Mucosa of gallbladder (tissue), 1 donor: ENCODE data around the gene ABCB8. TPM values are rescaled to one million over a fixed set of nuclear protein-coding genes. Genes with fewer than 3 reads are reported as not detected.
A peak's percentile ranks its signal among the peaks of the same experiment; 100 is the strongest.

Experiments used
- DNase-seq: peaks from one replicate; pipeline ENCODE4 v3.0.0-alpha.2; 2020; ENCODE audit warnings: low spot score
- total RNA-seq: library from RNA; stranded (reverse); gene quantifications from one replicate; pipeline ENCODE4 v1.2.1, GENCODE V29; 2021
- donor health status: DM: no; HTN: no; CAD: no.

Gene ABCB8
- total RNA-seq, 1 donor from 2014 or later = 43.9 TPM

DNA sequence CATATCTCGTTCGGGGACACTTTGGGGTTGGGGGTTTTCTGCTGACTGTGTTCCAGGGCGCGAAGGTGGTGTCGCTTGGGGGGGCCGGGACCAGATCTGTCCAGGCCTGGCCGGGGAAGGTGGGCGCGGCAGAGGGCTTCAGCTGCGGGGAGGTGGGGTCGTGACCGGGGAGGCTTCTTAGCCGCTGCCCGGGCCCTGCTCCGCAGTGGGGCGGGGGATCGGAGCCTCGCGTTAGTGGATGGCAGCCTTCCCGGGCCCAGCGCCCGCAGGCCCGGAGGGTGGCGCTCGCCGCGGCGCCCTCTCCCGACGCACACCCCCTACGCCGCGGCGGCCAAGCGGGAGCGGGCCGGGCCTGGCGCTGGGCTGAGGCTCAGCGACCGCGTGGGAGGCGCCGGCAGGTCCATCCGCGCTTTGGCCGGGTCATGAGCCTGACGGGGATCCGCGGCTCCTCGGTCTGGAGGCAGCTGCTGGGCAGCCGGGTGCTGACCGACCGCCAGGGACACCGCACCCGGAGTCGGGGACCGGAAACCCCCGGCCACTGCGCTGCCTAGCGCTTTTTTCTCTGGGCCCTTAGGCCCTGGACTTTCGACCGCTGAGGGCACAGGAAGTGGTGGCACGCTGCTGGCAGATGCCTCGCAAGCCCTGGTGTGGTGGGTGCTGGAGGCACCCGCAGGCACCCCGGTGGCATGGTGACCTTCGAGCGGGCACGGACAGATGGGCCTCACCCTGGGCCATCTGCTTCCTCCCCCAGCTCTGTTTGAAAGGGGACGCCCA lies 59.2 kb downstream of the ABCB8 start:
- DNase-seq = peak; percentile 46

DNA sequence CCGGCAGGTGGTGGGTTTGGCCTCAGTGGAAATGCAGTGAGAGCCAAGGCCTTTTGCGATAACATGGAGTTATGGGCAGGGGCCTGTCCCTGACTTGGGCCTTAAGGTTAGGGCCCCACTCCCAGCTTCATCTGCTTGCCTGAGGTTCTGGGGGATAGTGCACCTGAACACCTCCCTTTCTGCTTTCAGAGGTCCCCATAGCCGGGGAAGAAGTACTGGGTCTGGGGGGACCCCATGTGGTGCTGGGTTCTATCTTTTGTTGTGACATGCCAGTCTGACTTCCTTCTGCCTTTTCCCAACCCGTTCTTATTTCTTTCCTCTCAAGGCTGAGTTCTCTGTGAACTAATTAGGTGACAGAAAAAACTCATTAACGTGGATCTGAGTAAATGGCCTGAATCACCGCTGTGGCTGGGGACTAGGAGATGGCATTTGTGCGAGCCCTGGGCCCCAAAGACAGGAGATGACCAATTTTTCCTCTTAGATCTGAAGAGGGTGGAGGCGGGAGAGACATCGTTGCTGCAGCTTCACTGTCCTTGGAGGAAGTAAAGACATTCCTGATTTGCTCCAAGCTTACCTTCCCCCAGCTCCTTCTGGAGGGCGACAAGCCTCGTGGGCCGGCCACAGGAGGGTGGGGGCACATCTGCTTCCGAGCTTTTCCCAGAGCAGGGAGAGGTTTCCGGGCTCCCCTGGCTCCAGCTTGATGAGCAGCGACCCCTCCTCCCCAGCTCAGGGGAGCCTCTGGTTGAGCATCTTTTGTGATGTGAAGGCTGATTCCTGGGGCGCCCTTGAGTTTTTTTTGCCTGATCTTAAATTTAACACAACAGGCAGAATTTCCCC lies 60.0 kb downstream of the ABCB8 start:
- DNase-seq = no peak

- DNase-seq = peak; percentile 69
Observed at GRCh38 chr7:151088856-151089699, 60.8 kb downstream of the ABCB8 start.

DNA sequence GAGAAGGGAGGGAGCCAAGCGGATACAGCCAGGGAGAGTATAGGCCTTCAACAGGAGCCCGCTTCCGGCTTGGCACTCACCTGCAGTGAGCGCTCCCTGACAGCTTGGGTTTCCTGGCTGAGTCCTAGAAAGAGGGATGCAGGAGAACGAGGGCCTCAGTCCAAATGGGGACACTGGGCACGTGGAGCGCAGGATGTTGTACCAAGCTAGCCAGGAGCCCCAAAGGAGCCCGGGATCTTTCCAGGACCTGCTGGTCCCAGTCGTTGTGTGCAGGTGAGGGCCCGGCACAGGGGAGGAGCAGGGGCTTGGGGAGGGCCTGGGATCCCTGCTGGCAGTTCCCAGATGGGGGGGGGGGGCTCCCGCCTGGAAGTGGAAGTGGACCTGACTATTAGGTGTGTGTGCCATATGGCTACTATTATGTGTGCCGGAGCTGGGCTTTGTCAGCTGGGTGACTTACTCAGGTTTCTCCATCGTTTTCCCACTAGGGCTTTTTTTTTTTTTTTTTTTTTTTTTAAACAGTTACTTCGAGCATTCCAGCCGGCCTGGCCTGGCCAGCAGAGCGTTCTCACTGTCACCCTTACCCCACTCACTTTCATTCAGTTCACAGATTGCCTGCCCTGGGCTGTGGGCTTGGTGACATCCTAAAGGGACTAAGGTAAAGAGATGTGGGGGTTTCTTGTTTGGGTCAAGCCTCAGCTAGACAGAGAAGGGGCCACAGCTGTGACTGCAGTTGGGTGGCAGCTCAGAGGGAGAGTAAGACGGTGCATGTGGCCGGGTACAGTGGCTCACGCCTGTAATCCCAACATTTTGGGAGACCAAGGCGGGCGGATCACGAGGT lies 61.9 kb downstream of the ABCB8 start:
- DNase-seq = no peak

- DNase-seq = no peak
Observed at GRCh38 chr7:151091003-151091402, 62.8 kb downstream of the ABCB8 start.

DNA sequence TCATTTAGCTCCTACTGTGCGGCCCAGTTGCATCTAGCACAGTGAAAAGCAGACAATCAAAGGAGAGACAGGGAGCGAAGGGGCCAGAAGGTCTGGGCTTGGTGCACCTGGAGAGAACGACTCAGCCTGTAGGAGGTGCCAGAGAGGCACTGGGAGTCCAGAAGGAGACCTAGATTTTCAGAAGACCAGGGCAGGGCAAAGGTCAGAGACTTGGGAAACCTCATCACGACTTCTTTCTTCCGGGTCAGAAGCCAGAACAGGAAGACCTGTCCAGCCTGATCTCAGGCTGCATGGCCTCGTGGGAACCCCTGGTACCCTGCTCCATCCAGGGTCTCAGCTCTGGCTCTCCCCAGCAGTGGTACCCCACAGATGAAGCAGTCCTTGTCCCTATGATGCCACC lies 63.2 kb downstream of the ABCB8 start:
- no peak for DNase-seq

- no peak for DNase-seq
Observed at GRCh38 chr7:151091988-151092387, 63.7 kb downstream of the ABCB8 start.

DNA sequence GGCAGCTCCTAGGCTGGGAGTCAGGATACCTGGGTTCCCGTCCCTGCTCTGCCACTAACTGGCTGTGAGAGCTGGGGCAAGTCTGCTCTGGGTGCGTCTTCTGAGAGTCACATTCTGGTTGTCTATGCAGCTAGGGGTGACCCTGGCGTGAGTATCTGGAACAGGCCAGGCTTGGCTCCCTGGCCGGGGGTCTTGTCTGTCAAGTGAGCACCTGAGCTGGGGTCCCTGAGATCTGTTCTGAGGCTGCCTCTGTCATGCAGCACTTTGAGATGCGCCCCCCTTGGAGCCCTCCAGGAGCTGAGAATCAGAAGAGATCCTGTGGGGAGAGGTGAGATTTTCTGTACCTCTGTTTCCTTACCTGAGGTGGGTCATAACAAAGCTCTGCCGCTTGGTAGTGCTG lies 65.5 kb downstream of the ABCB8 start:
- DNase-seq = no peak

- no peak for DNase-seq
Observed at GRCh38 chr7:151094675-151095074, 66.4 kb downstream of the ABCB8 start.

GRCh38 chr7:151095123-151095797 lies 67.0 kb downstream of the ABCB8 start:
- DNase-seq = no peak

DNA sequence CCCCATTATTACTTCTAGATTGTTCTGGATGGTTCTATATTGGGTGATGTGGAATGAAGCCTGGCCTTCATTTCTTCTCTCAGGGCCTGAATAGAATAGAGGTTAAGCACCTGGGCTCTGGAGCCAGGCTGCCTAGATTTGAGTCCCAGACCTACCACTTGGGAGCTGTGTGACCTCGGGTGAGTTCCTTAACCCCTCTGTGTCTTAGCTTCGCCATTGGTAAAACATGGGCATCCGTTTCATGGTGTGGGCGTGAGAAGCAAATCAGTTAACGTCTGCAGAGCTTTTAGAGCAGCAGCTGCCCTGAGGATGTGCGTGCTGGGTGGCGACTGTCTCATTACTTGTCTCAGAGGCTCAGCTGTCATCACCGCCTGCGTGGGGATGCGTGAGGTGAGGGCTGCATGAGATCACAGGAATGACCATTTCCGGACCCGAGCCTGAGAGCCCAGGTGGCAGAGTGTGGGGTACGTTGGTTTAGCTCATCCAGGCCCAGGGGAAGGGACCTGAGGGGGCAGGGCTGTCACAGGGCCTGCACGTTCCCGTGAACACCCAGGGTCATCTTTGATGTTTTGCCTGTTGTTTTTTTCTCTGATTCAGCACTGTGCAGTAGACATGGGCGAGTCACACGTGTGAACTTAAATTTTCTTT lies 67.7 kb downstream of the ABCB8 start:
- DNase-seq = no peak

Other genes with a start within 250 kb of the ABCB8 start
- gene TMEM176B, start 228.1 kb upstream of the ABCB8 start, total RNA-seq = 304 TPM
- 246 TPM for gene TMEM176A, start 227.7 kb upstream of the ABCB8 start, total RNA-seq
- 8.4 TPM for gene AOC1, start 175.9 kb upstream of the ABCB8 start, total RNA-seq
- gene KCNH2, start 50.1 kb upstream of the ABCB8 start, total RNA-seq = 49.4 TPM
- 12.6 TPM for gene NOS3, start 37.4 kb upstream of the ABCB8 start, total RNA-seq
- 1.2 TPM for gene ATG9B, start 4.0 kb upstream of the ABCB8 start, total RNA-seq
- 4.4 TPM for gene ASIC3, start 20.1 kb downstream of the ABCB8 start, total RNA-seq
- 15.9 TPM for gene CDK5, start 29.4 kb downstream of the ABCB8 start, total RNA-seq
- 193 TPM for gene SLC4A2, start 31.1 kb downstream of the ABCB8 start, total RNA-seq
- gene FASTK, start 52.4 kb downstream of the ABCB8 start, total RNA-seq = 121 TPM
- gene TMUB1, start 55.0 kb downstream of the ABCB8 start, total RNA-seq = 69.1 TPM
- gene AGAP3, start 58.0 kb downstream of the ABCB8 start, total RNA-seq = 98.4 TPM
- not detected for gene GBX1, start 139.2 kb downstream of the ABCB8 start, total RNA-seq
- not detected for gene ASB10, start 158.8 kb downstream of the ABCB8 start, total RNA-seq
- not detected for gene H2BK1, start 182.0 kb downstream of the ABCB8 start, total RNA-seq
- gene ABCF2, start 198.8 kb downstream of the ABCB8 start, total RNA-seq = 25.3 TPM
- 52.3 TPM for gene CHPF2, start 204.0 kb downstream of the ABCB8 start, total RNA-seq
- gene SMARCD3, start 220.2 kb downstream of the ABCB8 start, total RNA-seq = 56.3 TPM